ENCODE data around the gene ZBTB17.

Gene ZBTB17

DNA sequence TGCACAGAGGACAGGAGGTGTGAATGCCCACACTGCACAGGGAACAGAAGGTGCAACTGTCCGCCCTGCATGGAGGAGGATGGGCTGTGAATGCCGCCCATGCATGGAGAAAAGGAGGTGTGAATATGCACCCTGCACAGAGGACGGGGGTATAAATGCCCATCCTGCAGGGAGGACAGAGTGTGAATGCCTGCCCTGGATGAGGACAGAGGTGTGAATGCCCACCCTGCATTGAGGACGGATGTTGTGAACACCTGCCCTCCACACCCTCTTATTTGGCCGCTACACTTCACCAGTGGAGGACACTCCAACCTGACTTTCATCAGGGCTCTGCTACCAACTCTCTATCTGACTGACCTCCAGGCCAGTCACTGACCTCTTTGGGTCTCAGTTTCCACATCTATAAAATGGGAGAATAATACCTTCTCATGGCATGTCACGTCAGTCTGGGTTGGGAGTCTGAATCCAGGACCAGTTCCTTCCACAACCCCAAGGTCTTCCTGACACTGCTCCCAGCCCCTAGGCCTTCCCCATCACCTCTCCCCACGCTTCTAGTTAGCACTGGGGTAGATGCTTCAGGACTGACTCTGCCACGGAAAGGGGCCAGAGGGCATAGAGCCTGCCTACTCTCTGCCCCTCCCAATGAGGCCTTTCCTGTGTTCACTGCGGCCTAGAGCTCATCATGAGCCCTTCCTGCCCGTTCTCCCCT, 28.4 kb downstream of the ZBTB17 start:
- ATAC-seq: peak; percentile 2
- DNase-seq: no peak

DNA sequence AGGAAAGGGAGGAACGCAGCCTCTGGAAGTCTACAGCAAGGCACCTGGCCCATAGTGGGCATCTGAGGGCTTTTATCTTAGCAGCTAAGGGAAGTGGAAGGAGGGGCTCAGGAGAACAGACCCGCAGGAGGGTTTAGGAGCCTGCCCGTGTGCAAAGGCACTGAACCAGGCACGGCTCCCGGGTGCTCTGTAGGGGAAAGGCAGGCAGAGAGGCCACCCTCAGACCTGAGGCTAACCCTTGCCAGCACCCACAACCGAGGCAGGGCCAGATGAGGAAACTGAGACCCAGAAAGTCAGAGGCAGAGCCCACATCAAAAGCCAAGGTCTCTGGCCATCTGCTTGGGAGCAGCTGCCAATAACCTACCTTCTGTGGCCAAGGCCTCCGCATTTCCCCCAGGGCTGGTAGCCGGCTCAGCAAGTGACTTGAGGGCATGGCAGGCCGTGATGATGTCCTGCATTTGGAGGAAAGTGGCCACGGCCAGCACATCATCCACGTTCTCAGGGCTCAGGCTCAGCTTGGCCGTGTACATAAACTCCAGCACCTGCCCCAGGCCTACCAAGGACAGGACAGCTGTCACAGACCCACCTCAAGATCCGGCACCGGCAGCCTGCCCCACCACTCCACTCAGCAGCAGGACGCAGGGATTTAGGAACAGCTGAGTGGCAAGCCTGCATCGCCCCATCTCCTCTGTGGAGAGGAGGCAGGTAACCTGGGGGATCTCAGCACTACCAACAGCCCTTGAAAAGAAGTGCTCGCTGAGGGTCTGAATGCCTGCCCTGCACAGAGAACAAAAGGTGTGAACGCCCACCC, 29.1 kb downstream of the ZBTB17 start:
- DNase-seq: no peak

DNA sequence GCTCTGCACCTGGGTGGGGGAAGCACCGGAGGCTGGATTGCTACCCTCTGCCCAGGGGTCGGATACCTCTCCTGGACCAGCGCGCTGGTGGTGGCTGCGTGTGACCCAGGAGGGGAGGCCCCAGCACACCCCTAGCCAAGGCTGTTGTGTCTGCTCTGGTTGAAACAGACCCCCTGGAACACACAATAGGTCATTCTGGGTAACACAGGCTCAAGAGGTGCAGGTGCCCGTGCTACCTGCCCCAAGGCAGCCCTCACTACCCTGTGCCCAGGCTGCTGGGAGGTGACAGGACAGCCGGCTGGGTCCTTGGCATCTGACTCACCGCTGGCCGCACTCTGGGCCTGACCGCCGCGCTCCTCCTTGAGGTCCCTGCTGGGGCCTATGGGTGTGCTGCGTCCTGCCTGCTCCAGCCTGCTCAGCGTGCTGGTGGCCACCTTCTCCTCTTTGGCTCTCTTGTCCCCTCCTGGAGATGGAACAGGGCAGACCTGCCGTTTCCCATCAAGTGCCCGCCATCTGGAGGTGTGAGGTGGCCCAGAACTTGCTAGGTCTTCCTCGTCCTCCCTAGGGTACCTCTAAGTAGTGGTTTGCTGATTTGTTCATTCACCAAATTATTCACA, 30.0 kb downstream of the ZBTB17 start:
- DNase-seq (no peak), ATAC-seq (no peak)

More for the DNA sequence above, 29.1 kb downstream of the ZBTB17 start:
- no peak for ATAC-seq

DNA sequence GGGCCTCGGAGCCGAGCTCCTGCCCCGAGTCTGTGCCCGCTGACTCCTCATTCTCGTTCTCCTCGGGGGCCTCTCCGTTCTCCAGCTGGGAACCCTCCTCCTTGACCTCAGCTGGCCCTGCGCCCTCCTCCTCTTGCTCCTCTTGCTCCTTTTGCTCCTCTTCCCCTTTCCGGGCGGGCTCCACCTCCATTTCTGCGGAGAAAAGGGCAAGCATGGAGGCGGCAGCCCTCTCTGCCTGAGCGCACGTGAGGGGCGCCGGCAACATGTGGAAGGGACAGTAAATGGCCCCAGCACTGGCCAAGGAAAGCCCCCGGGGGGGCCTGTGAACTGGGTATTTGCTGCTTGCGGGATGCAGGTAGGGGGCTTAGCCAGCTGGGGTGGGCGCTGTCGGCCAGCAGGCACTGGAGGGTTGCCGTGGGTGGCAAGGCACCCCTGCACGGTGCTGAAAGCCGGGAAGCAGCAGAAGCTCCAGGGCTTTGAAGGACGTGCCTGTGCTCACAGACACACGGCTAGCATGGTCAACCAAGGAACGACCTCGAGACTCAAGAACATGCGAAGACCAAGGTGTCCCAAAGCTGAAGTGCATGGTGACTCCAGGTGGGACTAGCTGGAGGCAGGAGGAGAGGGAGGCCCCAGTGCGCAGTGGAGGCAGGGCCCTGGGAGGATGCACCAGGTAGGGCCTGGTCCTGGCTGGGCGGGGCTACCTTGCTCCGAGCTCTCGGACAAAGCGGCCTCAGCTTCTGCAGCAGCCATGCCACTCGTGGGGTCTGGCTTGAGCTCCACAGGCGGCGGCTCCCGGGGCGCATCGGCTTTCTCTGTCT, 30.7 kb downstream of the ZBTB17 start:
- ATAC-seq (no peak), DNase-seq (no peak)

DNA sequence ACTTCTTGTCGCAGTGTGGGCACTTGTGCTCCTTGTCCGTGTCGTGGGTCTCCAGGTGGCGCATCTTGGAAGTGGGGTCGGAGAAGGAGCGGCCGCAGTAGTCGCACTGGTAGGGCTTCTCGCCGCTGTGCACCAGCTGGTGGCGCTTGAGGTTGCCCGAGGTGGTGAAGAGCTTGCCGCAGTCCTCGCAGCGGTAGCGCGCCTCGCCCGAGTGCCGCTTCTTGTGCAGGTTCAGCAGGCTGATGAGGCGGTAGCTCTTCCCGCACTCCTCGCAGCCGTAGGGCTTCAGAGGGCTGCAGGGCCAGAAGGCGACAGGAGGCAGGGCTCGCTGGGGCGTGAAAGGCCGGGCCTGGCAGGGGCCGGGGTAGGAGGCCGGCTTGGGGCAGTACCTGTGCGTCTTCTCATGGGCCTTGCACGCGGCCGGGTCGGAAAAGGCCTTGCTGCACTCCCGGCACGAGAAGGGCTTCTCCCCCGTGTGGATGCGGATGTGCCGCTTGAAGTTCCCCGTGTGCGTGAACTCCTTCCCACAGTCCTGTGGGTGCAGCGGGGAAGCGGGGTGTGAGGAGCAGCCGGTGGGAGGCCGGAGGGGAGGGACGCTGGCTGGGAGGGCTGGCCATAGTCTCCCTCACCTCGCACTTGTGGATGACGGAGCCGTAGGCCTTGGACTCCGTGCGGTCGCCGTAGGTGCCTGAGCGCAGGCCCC, 31.4 kb downstream of the ZBTB17 start:
- DNase-seq (no peak), ATAC-seq (no peak)

DNA sequence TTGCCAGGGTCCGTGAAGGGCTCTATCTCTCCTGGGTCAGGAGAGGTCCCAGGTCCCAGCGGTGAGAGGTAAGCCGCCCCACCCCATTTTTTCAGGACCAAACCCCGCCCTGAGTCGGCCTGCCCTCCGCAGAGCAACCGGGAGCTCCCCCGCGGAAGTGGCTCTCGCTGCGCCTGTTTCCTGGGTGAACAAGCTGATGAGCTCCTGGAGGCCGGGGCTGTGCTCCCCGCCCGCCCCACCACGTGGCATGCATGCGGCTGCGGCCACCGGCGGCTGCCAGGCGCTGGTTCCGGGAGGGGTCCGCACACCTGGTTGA, 32.0 kb downstream of the ZBTB17 start:
- DNase-seq (no peak), ATAC-seq (no peak)

DNA sequence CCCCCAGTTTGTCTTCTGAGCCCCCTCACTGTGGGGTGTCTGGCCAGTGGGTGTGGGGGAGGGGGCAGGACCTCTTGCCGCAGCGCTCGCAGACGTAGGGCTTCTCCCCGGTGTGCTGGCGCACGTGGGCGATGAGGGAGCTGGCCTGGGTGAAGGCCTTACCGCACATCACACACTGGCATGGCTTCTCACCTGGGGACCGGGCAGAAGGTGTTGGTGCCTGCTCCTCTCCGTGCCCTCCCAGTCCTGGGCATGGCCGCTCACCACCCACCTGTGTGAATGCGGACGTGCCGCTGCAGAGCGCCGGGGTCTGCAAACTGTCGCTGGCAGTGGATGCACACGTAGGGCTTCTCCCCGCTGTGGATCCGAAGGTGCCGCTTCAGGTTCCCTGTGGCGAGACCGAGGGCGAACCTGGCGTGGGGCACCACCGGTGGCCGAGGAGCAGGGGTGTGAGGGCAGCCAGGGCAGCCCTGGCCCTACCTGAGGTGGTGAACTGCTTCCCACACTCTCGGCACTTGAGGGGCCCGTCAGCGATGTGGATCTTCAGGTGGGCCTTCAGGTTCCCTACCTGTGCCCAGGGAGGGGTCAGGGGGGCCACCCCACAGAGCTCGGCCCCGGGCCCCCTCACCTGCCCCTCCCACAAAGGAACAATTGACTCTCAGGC, 32.4 kb downstream of the ZBTB17 start:
- DNase-seq: no peak
- no peak for ATAC-seq

DNA sequence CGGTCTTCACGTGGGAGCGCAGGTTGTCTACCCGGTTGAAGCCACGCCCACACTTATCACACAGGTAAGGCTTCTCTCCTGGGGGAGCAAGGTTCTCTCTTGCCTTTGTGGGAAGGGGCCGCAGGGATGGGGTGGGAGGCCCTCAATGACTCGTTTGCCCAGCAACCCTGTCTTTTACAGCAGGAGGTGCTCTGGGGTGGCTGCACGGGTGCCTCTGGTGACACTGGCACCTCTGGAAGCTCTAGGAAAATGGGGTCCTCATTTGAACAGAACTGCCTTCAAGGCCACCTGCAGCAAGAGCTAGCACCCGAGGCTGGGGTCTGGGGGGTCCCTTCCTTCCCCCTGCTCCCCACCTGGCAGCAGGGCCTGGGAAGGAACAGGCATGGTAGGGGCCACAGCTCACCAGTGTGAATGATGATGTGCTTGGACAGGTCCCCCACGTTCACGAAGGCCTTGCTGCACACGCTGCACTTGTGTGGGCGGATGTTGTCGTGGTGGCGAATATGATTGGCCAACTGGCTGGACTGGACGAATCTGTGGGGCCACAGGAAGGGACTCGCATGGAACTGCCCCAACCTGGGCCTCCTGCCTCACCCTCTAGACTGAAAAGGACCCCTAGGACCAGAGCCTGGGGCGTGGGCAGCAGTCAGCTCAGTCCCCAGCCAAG, 33.1 kb downstream of the ZBTB17 start:
- ATAC-seq (no peak), DNase-seq (no peak)

DNA sequence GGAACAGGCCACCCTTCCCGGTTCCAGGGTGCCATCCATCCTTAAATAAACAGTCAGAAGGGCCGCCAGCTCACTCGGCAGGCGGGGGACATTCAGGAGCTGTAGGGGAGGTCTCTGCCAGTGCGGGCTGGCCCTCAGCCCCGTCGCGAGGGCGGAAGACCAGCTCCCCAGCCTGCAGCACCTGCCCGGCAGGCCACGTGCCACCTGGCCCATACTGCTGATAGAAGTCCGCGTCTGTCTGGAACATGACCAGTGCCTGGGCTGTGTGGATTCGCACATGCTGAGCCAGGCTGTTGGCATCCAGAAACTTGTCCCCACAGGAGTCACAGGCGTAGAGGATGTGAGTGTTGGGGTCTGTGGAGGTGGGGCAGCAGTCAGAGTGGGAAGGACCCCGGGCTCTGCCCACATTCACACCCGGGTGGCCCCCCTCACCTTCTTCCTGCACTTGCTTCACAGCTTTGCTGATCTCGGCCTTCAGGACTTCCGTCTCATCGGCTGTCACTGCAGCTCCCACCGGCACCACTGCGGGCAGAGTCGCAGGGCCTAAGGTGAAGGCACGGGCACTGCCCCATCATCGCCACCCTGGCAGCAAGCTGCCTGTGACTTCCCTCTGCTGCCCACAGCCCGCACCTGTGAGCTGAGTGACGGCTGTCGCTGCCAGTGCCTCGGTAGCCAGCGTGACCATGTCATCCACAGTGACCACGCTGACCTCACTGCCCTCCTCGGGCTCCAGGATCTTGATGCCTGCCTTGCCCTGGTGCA, 33.8 kb downstream of the ZBTB17 start:
- ATAC-seq (no peak), DNase-seq (no peak)

DNA sequence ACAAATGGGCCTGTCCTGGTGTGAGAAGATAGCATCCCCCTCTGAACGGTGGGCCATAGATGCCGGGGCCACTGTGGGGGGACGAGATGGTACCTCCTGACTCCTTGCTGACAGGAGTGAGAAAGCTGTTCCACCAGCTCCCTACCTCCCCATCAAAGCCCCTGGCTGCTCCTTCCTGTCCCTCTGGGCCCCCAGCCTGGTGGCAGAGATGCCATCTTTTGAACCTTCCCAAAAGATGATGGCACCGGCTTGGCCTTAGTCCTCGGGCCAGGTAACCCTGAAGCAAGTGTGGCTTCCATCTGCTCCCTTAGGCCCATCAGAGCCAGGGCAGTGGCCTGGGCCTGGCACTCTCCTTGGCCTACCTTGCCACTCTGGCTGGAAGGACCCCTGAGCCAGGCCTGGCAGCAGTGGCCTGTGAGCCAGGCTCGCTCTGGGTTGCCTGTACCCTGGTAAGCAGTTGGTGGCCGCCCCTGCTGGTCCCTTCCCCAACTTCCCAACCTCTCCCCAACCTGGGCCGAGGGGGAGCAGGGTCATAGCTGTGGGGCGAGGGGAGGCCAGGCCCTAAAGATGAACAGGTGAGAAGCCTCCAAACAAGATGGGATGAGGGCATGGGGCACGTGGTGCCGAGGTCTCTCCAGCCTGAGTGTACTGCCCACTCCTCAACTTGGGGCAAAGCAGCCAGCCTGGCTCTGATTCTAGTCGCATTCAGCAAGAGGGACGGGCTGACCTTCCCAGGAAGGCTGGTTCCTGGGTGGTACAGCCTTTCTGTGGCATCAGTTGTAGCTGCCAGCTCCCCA, 34.7 kb downstream of the ZBTB17 start:
- ATAC-seq (no peak), DNase-seq (no peak)

DNA sequence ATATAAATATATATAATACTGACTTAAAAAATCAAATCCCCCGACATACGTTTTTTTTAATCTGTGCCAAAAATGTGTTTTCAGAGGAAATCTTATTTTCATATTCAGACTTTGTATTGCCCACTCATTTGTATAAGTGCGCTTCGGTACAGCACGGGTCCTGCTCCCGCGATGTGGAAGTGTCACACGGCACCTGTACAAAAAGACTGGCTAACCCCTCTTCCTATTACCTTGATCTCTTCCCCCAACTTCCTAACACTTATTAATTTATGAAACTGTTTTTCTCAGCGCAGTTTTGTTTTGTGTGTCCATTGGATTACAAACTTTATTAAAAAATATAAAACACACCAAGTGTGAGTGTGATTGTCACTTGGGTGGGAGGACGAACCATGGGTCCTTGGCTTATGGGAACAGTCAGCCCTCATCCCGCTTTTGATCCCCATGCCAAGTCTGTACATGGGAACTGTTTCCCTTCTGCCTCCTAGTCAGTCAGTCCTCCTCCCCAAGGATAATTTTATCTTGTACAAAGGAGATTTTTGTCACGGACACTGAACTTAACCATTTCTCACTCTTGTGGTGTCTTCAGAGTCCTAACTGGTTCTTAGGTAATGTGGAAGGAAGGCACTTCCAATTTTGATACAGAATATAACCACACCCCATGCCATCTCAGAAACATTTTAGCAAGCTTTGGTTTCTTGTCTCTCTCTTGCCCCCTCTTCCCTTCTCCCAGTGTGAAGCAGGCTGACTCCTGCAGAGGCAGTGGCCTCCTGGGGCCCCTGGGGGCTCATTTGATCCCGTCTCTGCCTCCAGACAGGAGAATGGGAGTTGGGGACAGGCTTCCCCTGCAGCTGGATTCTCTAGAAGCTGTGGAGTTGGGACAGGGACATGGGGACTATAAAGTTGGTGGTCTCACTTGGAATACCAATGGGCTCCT, 35.5 kb downstream of the ZBTB17 start:
- DNase-seq (no peak), ATAC-seq (no peak)

DNA sequence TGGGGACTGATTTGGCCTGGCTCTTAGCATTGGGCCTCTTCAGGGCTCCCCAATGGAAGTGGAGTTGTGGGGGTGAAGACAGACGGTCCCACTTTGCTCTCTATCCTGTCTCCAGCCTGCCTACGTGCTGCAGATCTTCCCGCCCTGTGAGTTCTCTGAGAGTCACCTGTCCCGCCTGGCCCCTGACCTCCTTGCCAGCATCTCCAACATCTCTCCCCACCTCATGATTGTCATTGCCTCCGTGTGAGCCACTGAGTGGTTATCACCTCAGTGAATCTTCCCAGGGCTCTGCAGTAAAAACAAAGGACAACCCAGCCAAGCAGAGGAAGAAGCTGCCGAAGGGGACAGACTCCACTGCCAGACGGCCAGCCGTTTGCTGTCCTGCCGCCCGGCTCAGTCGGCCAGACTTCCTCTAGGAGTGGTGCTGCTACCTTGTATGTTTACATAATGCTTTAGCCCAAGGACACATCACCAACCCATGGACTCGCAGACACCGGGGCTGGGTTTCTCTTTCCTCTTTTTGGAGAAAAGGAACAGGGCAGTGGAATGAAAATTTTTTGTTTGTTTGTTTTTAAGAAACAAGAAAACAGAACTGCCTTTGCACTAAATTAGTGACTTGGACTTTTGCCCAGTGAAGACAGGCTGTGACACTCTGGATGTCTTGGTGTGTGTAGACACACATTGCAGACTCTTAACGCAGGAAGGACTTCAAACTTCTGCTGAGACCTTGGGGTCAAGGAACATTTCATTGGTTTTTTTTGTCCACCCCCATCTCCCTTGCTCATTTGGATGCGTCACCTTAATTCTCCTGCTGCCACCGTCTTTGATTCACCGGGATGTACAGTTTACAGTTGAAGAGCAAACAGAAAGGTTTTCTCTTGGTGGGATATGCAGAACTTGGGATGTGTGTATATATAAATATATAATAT, 36.5 kb downstream of the ZBTB17 start:
- ATAC-seq (no peak), DNase-seq (no peak)

DNA sequence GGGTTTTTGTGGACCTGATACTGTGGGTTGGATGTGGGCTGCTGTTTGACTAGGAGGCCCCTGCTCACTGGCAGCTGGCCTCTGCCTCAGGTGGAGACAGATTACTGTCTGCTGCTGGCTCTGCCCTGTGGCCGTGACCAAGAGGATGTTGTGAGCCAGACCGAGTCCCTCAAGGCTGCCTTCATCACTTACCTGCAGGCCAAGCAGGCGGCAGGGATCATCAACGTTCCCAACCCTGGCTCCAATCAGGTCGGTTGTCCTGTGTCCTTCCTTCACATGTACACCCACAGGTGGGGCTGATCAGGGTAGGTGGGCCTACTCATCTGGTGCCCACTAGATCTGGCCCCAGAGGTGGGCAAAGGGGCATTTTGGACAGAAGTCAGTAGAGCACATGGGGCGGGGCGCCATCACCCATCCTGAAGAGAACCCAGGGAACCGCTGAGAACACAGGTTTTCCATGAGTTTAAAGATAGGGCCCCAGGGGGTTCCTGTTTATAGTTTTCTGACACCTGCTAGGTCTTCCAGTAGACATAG, 37.2 kb downstream of the ZBTB17 start:
- DNase-seq (no peak), ATAC-seq (peak; percentile 42)

DNA sequence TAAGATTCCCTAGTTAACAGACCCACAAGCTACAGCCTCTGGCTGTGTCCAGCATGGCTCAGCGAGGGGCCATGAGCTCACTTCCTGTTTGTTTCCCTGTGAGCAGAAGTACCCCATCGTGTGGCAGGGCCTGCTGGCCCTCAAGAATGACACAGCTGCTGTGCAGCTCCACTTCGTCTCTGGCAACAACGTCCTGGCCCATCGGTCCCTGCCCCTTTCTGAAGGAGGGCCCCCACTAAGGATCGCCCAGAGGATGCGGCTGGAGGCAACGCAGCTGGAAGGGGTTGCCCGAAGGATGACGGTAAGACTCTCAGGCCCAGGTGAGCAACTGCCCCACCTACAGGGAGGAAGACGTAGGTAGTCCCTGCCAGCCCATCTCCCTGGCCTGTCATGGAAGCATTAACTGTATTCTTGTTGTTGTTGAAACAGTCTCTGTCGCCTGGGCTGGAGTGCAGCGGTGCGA, 38.2 kb downstream of the ZBTB17 start:
- ATAC-seq (no peak), DNase-seq (no peak)

DNA sequence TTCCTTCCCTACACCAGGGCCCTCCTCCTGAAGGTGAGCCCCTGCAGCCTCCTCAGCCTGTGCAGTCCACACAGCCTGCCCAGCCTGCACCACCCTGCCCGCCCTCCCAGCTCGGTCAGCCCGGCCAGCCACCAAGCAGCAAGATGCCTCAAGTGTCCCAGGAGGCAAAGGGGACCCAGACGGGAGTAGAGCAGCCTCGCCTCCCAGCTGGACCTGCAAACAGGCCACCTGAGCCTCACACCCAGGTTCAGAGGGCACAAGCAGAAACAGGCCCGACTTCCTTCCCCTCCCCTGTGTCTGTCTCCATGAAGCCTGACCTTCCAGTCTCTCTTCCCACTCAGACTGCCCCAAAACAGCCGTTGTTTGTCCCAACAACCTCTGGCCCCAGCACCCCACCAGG, 38.8 kb downstream of the ZBTB17 start:
- no peak for DNase-seq
- ATAC-seq: no peak

DNA sequence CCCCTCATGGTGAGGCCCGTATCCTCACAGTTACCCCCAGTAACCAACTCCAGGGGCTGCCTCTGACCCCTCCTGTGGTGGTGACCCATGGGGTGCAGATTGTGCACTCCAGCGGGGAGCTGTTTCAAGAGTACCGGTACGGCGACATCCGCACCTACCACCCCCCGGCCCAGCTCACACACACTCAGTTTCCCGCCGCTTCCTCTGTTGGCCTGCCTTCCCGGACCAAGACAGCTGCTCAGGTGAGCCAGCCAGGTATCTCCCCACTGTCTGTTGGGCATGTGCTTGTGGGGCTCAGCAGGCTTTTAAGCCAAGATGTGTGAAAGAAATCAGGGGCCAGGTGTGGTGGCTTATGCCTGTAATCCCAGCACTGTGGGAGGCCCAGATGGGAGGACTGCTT, 39.9 kb downstream of the ZBTB17 start:
- no peak for DNase-seq
- no peak for ATAC-seq
